Nucleus accumbens (tissue), 56 donors: Measurements from ENCODE around the gene SECTM1.

Experiments
- DNase-seq, 56 donors: peaks; one replicate each; lab custom pipeline; 2025; lab: John Stamatoyannopoulos, UW

The SECTM1 gene

DNA sequence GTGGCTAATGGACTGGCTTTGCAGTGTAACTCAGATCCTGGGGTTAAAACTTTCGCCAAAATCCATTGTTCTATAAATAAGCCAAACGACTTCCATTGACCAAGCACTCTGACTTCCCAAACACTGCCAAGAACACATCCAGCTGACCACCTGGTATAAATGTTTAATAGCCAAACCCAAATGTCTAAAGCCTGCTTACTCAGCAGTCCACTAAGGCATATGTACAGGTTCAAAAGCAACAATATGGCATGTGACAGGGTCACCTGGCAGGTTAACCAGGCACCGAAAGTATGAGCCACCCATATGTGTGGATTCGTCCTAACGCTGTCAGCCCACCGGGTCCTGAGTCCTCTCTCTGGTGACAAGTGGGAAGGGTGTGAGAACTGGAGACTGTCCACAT, 62.2 kb downstream of the SECTM1 start:
- no peak for DNase-seq
